GM12892 (cell line): ENCODE measurements around the gene XPO4.

ENCODE experiments used
- POLR2A ChIP-seq: IDR thresholded peaks from 2 replicates; pipeline ENCODE4 v1.6.1; 2011; ENCODE audit warnings: low read depth, low read length, control low read depth
- POLR2AphosphoS5 ChIP-seq: IDR thresholded peaks from 2 replicates; pipeline ENCODE4 v1.6.1; 2011; ENCODE audit warnings: low read depth, low read length, control low read depth
- TAF1 ChIP-seq: IDR thresholded peaks from 2 replicates; pipeline ENCODE4 v1.6.1; 2011; ENCODE audit warnings: low read depth, mild to moderate bottlenecking, control low read depth, low read length, borderline replicate concordance

DNA sequence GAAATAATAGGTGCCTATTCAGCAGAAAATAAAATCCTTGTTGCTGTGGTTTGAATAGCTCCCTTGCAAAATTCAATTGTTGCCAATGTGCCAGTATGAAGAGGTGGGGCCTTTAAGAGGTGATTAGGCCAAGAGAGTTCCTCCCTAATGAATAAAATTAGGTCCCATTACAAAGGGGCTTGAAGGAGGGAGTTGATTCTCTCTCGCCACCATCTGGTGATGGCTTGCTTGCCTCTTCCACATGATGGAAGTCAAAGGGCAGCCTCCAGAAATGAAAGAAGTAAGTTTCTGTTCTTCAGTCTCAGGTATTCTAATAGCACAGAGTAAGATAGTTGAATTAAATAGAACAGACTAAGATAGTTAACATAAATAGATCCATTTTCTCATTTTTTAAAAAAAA, 125.8 kb downstream of the XPO4 start:
- no peak for TF ChIP-seq TAF1
- no peak for TF ChIP-seq POLR2A
- no peak for TF ChIP-seq POLR2AphosphoS5
